Suppressor macrophage treated with lipopolysaccharide for 4 hours (primary cell): ENCODE measurements around the gene MAPRE2.
A peak's percentile ranks its signal among the peaks of the same experiment; 100 is the strongest.

Source experiments
- DNase-seq: peaks from one replicate; pipeline ENCODE4 v3.0.0-alpha.2; 2020

Gene MAPRE2

DNA sequence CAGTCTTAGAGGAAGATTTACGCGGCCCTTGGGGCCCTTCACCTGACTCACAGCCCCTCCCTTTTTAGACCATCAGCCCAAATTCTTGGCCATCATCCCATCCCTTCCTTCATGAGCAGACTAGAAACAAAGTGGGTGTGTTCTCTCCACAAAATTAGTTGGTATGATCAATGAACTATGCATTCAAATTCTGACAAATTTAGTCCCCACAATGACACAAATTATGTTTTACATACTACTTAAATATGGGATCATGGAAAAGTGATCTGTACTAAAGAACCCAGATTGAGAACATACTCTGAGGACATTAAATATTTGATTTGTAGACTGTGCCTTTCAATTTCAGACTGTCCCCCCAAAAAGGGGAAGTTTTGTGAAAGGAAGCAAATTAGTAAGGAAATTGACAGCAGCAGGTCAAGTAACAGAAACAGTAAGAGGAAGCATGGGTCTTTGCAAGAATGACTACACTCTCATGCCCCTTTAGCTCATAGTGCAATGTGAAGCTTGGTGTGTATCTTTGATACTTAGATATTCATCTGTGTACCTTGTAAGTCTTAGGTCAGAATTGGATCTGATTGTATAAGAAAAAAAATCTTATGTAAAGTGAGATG, 2.2 kb upstream of the MAPRE2 start:
- peak; percentile 86 for DNase-seq

DNA sequence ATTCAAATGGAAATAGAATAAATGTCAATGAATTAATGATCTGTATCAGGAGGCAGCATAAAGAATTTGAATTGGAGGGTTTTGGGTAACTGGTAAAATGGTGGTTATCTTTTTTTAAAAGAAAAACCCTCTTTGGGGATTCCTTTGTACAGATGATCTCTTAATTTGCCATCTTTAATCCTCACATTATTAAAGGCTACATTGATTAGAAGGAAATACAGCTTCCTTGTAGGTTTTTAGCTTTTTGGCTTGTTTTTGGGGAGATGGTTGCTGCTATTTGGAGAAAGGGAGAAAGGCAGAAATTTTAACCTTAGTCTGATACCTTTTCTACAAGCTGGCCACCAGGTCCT, 600 bp upstream of the MAPRE2 start:
- no peak for DNase-seq

- no peak for DNase-seq
Observed at GRCh38 chr18:35041815-35042387, 688 bp downstream of the MAPRE2 start.

DNA sequence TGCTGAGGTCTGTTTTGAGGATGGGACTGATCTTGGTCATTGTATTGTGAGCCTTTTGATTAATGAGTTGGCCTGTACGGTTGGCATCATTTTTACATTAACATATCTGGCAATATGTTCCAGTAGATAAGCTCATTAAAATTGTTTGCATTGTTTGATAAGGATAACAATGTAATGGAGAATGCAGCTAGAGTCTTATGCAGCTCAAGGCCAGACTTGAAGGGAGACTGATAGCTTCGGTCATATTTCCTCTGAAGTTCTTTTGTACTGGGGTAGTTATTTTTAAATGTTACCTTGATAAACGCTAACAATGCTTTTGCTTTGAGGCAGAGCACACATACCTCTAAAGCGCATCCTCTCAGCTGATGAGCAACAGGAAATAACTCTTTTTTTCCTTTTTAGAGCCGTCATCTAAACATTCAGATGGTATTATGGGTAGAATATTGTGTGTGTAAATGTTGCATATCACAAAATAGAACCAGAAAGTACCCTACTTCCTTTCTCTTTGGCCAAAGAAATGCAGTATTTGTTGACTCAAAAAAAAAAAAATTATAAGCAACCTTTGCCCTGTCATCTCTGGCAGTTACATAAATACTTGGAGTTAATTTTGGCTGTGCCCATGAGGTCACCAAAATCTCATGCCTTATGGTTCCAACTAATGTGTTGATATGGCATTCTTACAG, 1.3 kb downstream of the MAPRE2 start:
- DNase-seq, result peak; percentile 63

- no peak for DNase-seq
Observed at GRCh38 chr18:35043207-35043606, 2.0 kb downstream of the MAPRE2 start.

DNA sequence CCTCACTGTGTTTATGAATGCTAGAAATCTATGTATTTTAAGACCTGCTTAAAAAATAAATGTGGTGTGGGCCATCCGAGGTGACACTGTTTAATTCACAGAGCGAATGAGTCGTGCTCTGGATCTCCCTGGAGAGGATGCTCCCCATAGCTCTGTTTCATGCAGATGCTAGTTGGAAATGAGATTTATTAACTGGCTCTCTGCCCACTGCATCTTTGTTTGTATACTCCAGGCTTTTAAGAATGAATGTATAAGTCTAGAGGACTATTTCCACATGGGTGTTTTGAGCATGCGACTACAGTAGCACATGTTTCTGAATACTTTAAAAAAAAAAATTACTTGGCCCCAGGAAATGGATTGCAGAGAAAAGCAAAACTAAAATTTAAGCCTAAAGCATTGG, 3.9 kb downstream of the MAPRE2 start:
- DNase-seq, result no peak

DNA sequence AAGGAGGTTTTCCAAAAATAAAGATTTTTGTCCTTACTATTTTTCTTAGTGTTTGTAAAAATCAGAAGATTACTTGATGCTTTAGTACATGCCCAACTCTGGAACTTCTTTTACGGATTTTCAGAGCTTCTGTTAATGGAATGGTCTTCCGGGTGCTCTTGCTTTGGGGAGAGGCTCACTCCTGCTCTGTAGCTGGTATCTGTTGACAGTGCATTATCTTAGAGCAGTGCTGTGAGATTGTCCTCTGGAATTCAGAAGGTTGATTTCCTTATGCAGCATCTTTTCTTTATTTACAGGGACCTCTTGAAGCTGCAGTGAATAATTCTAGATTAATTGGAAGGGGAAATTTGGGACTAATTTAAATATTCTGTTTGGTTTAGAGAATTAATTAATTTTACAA, 4.6 kb downstream of the MAPRE2 start:
- no peak for DNase-seq

- no peak for DNase-seq
Observed at GRCh38 chr18:35047697-35048292, 6.6 kb downstream of the MAPRE2 start.

GRCh38 chr18:35049111-35050027, 8.2 kb downstream of the MAPRE2 start:
- DNase-seq, result peak; percentile 52

DNA sequence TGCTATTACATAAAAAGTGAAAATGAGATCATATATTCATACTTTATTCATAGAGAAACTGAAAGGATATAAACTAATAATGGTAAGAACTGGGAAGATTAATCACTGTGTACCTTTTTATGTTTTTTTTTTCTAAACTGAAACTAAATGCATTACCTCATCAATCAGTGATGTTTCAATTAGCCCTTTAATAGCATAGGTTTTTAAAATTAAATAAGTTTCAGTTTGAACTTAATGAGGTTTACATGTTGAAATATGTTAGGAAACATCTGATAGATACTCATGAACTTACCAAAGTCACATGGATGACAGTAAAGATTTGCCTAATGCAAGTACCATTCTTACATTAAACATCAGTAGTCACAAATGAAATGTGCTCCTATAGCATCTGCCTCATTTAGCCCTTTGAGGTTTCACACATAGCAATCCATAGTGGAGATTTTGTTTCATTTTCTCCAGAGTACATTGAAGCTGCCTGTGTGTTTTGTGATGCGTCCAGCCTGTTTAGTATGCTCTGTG, 8.9 kb downstream of the MAPRE2 start:
- peak; percentile 63 for DNase-seq

- DNase-seq, result peak; percentile 40
Observed at GRCh38 chr18:35050705-35051195, 9.5 kb downstream of the MAPRE2 start.

DNA sequence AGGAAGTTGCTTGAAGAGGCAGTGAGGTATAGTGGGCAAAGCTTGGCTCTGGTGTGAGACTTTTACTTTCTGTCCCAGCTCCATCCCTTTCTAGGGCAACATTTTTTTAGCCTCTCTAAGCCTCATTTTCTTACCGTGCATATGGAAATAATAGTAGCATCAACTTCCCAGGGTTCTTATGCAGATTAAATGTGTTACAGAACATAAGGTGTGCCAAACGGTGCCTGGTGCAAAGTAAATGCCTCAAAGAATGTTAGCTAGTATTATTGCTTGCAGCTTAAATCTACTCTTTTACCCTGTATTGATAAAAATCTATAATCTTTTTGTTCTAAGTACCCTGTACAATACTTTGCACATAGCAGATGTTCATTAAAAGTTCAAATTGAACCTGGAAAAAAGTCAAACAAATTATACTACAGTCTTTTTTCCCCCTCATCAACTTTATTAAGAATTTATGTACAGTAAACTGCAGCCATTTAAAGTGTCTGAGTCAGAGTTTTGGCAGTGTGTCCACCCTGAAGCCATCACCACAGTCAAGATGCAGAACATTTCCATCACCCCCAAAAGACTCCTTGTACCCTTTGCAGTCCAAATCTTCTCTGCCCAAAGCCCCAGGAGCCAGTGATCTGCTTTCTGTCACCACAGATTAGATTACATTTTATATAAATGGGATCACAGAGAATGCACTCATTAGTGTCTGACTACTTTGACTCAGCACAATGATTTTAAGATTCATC, 10.6 kb downstream of the MAPRE2 start:
- no peak for DNase-seq

DNA sequence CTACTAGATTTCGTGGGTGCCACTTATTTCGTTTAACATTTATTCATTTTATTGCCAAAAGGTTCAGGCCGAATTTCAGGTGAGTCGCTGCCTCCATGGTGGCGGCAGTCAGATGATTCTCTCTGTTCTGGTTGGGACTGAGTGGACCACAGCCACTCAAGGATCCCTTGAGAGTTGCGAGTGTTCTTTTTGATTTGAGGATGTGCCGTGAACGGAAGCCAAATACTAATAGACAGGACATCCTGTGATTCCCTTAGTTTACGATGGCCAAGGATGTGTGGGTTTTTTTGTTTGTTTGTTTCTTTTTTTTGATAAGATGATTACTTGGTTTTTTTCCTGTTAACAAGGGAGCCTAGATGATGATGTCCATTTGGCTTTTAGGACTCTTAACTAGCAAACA, 13.2 kb downstream of the MAPRE2 start:
- DNase-seq, result no peak

DNA sequence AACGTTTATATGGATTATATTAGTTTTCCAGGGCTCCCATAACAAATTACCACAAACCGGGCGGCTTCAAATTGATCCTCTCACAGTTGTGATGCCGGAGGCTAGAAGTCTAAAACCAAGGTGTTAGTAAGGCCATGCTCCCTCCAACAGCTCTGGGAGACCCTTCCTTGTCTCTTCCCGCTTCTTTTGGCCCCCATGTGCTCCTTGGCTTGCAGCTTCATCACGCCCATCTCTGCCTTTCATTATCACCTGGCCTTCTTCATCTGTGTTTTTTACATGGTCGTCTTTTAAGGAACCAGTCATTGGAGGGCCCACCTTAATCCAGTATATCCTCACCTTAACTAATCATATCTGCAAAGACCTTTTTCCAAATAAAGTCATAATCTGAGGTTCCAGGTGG, 13.9 kb downstream of the MAPRE2 start:
- no peak for DNase-seq

DNA sequence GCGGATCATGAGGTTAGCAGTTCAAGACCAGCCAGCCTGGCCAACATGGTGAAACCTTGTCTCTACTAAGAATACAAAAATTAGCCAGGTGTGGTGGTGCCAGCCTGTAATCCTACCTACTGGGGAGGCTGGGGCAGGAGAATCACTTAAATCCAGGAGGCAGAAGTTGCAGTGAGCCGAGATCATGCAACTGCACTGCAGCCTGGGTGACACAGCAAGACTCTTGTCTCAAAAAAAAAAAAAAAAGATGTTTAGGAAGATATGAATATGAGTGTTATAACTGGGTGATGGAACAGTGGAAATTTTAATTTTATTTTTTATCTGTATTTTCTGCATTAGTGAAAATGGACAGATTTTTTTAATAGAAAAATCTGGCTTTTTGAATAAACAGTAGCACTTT, 14.5 kb downstream of the MAPRE2 start:
- DNase-seq, result no peak

DNA sequence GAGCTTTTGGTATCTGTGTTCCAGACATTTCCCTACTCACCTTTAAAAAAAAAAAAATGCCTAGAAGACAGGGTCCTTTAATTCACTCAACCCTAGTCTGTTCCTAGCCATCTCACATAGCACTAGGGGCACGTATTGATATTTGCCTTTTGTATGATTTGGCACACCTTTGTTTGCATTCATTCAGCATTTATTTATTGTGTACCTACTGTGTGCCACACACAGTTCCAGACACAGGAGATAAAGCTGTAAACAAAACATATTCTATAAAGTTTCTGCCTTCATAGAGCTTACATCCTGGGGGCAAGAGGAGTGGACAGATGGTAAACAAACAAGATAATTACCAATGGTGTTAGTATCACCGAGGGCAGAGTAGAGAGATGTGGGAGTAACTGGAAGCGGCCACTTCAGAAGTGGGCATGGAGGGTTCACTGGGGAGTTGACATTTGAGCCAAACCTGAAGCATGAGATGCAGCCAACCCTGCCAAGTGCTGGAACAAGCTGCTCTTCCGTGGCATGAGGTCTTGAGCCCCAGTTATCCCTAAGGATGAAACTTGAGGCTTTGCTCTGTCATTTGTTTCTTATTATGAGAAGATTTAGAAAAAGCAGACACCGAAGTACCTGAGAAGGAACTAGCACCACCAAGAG, 18.2 kb downstream of the MAPRE2 start:
- no peak for DNase-seq

GRCh38 chr18:35060122-35060815, 19.1 kb downstream of the MAPRE2 start:
- DNase-seq, result no peak

DNA sequence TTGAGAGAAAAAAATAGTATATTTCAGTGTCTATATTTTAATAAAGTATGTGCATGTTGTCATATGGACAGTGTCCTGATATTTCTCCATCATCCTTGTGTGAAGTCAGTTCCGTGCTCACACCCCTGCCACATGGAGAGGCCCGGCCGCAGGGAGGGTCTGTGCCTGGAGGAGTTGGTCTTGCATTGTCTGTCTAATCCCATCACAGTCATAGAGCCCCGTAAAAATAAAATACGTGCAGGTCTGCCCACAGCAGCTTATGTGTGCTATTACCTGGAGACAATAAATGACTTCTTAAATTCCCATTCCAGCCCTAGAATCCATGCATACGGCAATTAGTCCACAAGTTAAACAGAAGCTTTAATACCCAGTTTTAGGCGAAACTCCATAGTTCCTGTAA, 20.1 kb downstream of the MAPRE2 start:
- no peak for DNase-seq

DNA sequence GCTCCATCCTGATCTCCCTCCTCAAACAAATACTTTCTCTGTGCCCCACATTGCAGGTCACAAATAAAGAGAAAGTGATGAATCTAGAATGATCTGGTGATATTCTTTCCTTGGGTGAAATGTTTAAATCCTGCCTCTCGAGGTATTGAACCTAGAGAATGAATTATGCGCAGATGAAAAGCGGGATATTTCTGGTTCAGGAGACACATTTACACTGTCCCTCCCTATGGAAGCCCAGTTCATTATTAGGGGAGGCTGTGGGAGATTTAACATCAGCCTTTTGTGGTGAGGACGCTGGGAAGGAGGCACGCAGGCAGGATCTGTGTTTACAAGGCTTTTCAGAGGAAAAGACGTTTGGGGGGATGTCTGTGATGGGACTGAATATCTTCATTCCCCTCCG, 20.6 kb downstream of the MAPRE2 start:
- DNase-seq, result no peak

DNA sequence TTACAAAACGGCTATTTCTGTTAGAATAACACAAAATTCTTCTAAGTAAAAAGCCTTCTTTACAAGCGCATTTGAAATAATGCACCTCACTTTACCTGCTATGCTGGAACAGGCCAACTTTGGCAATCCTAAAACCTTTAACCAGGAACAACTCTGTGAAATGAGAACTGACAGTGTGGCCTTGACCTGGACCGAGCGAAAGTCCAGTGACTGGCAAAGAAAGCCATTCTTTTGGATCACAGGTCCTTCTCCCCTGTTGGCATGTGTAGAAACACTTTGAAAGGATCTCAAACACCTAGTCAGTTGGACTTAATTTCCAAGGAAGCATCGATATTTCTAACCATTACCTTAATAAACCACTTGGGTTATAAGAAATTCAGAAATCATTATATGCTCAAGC, 21.2 kb downstream of the MAPRE2 start:
- no peak for DNase-seq
